NCI-H1436 treated with DMSO at 0.1 percent for 48 hours (cell line): ENCODE data around the gene DNAJB14.
A peak's percentile ranks its signal among the peaks of the same experiment; 100 is the strongest.
"Not testable (repeated sequence)": the region's sequence is repeated elsewhere in the genome, so short reads cannot be mapped to it uniquely, and the experiment has no call there.

Experiments used
- DNase-seq: peaks from one replicate; lab custom pipeline; 2025; lab: John Stamatoyannopoulos, UW

DNAJB14 gene

GRCh38 chr4:99946356-99947189, at the start of gene DNAJB14:
DNAJB14 (minus strand) TSS chr4:99946618; CDS start chr4:99946571, 47 bp downstream.
- no peak for DNase-seq

GRCh38 chr4:99991741-99992140, 45.3 kb upstream of the DNAJB14 start:
- peak; percentile 1 for DNase-seq

GRCh38 chr4:99987681-99988080, 41.3 kb upstream of the DNAJB14 start:
- no peak for DNase-seq

DNA sequence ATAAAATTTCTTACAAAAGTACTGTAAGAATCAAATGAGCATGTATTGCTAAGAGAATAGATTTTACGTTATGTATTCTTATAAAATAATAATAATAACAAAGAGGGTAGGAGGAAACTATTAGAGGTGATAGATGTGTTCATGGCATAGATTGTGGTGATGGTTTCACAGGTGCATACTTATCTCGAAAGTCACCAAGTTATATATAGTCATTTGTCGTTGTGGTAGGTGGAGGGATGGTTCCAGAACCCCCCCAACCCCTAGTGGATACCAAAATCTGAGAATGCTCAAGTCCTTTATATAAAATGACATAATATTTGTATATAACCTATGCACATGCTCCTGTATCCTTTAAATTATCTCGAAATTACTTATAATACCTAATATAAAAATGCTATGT, 40.4 kb upstream of the DNAJB14 start:
- DNase-seq: no peak

- DNase-seq: no peak
These were observed 37.0 kb upstream of the DNAJB14 start for GRCh38 chr4:99983289-99983943.

- DNase-seq: no peak
These were observed 33.5 kb upstream of the DNAJB14 start for GRCh38 chr4:99979872-99980271.

GRCh38 chr4:99971453-99972111, 25.2 kb upstream of the DNAJB14 start:
- no peak for DNase-seq

- DNase-seq: no peak
These were observed 21.9 kb upstream of the DNAJB14 start for GRCh38 chr4:99968330-99968729.

DNA sequence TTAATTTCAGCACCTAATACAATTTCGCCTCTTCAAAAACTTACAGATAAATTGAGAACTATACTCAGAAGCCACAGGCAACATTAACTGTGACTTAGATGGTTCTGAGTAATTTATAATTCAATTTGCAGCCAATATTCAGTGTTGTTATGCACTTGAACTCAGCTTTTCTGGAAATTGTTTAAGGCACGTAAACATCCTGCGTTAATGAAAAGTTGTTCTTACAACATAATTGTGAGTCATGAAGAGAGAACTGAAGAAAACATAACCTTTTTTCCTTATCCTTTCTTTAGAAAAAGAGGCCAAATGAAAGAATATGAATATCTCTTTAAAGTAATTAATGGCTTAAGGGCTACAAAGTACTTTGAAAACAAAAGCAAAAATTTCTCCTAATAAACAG, 20.3 kb upstream of the DNAJB14 start:
- DNase-seq: no peak

DNA sequence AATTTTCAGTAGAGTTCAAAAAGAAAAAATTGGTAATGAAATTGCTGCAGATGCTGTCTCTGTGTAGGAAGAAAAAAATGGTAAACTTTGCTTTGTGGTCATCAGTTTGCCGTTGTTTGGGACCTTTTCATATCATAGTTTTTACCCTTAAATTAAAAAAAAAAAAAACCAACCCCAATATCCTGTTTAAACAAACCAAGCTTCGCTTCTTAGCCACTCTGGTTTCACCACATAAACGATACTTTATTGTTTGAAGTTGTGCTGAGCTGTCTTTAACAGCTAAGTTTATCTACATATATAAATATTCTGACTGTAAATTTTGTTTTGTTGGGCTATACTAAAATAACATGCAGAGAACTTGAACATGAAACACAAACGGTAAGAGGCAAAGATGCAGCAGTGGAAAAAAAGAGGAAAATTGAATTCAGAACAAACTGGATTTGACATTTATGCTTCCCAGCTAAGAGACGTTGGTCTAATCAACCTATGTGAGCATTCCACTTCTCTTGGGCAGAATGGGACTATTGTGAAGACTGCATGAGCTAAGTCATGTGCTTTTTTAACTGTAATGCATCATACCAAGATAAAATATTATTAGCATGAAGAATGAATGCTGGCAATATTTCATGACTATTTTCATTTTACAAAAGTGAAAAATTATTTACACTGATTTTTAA, 19.4 kb upstream of the DNAJB14 start:
- DNase-seq: no peak

DNA sequence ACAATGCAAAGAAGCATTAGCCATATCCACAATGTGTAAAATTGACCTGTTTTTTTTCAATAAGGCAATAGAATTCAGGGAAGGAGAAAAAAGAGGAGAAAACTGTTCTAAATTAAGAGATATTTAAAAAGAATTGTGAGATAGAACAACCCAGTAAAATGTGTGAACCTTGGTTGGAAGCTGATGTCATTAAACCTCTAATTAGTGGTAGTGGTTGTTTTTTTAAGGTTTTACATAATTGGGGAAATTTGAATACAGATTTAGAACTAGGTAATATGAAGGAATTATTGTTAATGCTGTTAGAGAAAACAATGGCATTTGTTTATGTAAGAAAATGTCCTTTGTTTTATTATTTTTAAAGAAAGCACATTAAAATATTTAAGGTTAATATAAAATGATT, 18.8 kb upstream of the DNAJB14 start:
- DNase-seq: no peak

DNA sequence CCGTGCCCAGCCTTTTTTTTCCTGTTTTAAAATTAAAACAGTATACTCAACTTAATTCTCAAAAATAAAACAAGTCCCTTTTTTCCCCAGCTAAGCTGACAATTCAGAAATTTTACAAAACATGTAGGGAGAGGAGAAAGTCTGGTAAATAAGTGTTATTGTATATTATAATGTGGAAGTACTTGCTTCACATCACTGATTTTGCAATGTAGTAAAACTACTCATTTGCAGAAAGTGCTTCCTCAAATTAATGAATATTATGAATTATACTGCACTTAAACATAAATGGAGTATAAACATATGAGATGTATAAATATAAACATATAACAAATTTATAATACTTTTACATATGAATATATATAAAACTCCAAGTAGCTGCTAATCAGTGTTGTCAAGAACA, 15.3 kb upstream of the DNAJB14 start:
- DNase-seq: no peak

DNA sequence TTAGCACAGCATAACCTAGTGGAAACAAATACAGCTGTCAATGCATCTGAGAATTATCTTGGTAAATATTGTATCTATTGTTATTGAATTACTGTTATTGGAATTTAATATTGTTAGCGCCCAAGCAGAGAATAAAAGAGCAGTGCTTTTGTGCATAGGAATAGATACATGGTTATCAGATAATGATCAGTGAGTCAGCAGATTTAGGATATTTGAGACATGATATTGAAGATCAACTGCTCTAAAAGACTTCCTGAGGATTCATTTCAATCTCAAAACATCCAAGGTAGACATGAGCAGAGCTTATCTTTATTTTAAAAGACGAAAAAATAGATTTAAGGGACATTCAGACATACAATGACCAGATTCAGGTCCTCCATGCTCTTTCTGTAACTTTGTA, 14.2 kb upstream of the DNAJB14 start:
- no peak for DNase-seq

DNA sequence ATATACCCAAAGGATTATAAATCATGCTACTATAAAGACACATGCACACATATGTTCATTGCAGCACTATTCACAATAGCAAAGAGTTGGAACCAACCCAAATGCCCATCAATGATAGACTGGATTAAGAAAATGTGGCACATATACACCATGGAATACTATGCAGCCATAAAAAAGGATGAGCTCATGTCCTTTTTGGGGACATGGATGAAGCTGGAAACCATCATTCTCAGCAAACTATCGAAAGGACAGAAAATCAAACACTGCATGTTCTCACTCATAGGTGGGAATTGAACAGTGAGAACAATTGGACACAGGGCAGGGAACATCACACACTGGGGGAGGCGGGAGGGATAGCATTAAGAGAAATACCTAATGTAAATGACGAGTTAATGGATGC, 11.8 kb upstream of the DNAJB14 start:
- not testable (repeated sequence) for DNase-seq

GRCh38 chr4:99950913-99951254, 4.5 kb upstream of the DNAJB14 start:
- DNase-seq: no peak

GRCh38 chr4:99949999-99950912, 3.8 kb upstream of the DNAJB14 start, which contains the start of gene H2AZ1:
H2AZ1 (minus strand) TSS chr4:99950275; CDS start chr4:99950170, 105 bp downstream.
- DNase-seq: peak; percentile 93

- peak; percentile 93 for DNase-seq
These were observed 2.9 kb upstream of the DNAJB14 start for GRCh38 chr4:99949034-99949998.

- DNase-seq: no peak
These were observed 1.2 kb upstream of the DNAJB14 start for GRCh38 chr4:99947608-99948007.

GRCh38 chr4:99947190-99947578, 766 bp upstream of the DNAJB14 start:
- DNase-seq: no peak

DNA sequence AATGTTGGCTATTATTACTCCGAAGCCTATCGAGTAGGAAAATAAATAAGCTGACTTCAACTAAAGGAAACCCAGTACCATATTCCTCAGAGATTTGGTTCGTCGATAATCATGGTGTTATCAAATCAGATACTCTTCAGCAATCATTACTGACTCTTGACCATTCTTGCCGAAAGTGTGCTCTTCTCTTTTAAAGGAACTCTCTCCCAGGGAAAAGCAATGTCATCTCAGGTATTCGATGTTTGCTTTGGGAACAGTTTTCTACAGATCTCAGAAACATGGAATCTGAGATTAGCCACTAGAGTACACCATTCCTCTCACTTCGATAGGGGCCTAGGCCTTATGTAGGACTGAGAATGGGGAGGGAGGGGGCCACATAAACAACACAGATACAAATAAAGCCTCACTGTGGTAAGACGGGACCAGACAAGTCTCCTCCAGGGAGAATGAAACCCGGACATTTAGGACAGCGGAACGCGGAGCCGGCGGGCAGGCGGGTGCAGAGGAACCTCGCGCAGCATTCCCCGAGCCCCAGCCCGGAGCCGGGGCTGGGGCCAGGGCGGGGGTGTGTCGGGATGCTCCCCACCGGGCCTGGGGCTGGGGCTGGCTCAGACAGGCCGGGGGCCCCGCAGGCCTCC, 581 bp downstream of the DNAJB14 start:
- DNase-seq: no peak
